ENCODE measurements around the gene RGS10. TPM values are rescaled to one million over a fixed set of nuclear protein-coding genes. Genes with fewer than 3 reads are reported as not detected.
A peak's percentile ranks its signal among the peaks of the same experiment; 100 is the strongest.

RGS10 gene
- 10 to 100 TPM; 31.4 to 41.6 (median 36.1) TPM for total RNA-seq

- peak in 1 of 2 donors; percentile 55 for TF ChIP-seq POLR2AphosphoS5 (IDR thresholded peaks at IDR 0.05)
- no peak for TF ChIP-seq EP300 (IDR thresholded peaks at IDR 0.05)
- TF ChIP-seq POLR2A (IDR thresholded peaks at IDR 0.05; ENCODE audit: low read depth) = peak; percentile 33
- TF ChIP-seq CTCF (IDR thresholded peaks at IDR 0.05) = no peak
- Histone ChIP-seq H3K27me3 (peaks cover 0 to under 1% (median 0%) of the 10 kb centered on the region in 4 donors), H3K4me3 (peak within 1 kb of the TSS; percentile 80 to 88 (median 80)), H3K27ac (replicated peaks in 1 of 4) (peak within 1 kb of the TSS; percentile 77 to 88 (median 81)), H3K36me3 (no peaks in the 10 kb centered on the region), H3K9me3 (no peaks in the 10 kb centered on the region), H3K4me1 (peaks cover 13 to 74% (median 71%) of the 10 kb centered on the region in 4 donors)
- WGBS = under 1% methylated on average over 48 of the region's 76 CpGs
- DNase-seq (ENCODE audit: extremely low spot score) = no peak
- intact Hi-C loops (cut with DNase I) = no loop called here
Observed at GRCh38 chr10:119542357-119542987, at the start of gene RGS10. RGS10 (minus strand) TSS chr10:119542719; CDS start chr10:119542638, 81 bp downstream.

GRCh38 chr10:119588071-119588470 lies 45.6 kb upstream of the RGS10 start:
- no peak overlapping the region for H3K27ac ChIP-seq (replicated peaks in 1 of 4)
- H3K9me3 ChIP-seq = no peaks in the 10 kb centered on the region
- no peak for TF ChIP-seq POLR2AphosphoS5 (IDR thresholded peaks at IDR 0.05)
- no peak for TF ChIP-seq EP300 (IDR thresholded peaks at IDR 0.05)
- no peak for TF ChIP-seq POLR2A (IDR thresholded peaks at IDR 0.05; ENCODE audit: low read depth)
- no peak for TF ChIP-seq CTCF (IDR thresholded peaks at IDR 0.05)
- intact Hi-C loops (cut with DNase I) = no loop called here
- DNase-seq (ENCODE audit: extremely low spot score) = no peak
- H3K4me3 ChIP-seq = no peak overlapping the region
- H3K4me1 ChIP-seq = peaks cover 24 to 31% (median 28%) of the 10 kb centered on the region in 4 donors
- WGBS = 98% methylated on average over 4 of the region's 4 CpGs
- peaks cover 7 to 54% (median 33%) of the 10 kb centered on the region in 4 donors for H3K36me3 ChIP-seq
- H3K27me3 ChIP-seq = no peaks in the 10 kb centered on the region

- Histone ChIP-seq H3K4me1 (peaks cover 7 to 21% (median 20%) of the 10 kb centered on the region in 4 donors), H3K36me3 (peaks cover 32 to 75% (median 48%) of the 10 kb centered on the region in 4 donors), H3K4me3 (no peak overlapping the region), H3K27ac (replicated peaks in 1 of 4) (no peak overlapping the region), H3K27me3 (no peaks in the 10 kb centered on the region), H3K9me3 (no peaks in the 10 kb centered on the region)
- intact Hi-C loops (cut with DNase I) = no loop called here
- TF ChIP-seq POLR2AphosphoS5 (IDR thresholded peaks at IDR 0.05) (no peak), EP300 (IDR thresholded peaks at IDR 0.05) (no peak), CTCF (IDR thresholded peaks at IDR 0.05) (no peak), POLR2A (IDR thresholded peaks at IDR 0.05; ENCODE audit: low read depth) (no peak)
- no peak for DNase-seq (ENCODE audit: extremely low spot score)
- WGBS = 99% methylated on average over 3 of the region's 3 CpGs
Observed at GRCh38 chr10:119578355-119578754, 35.8 kb upstream of the RGS10 start.

GRCh38 chr10:119575991-119576390 lies 33.5 kb upstream of the RGS10 start:
- H3K27ac ChIP-seq (replicated peaks in 1 of 4) = no peak overlapping the region
- no peaks in the 10 kb centered on the region for H3K9me3 ChIP-seq
- H3K4me3 ChIP-seq = no peak overlapping the region
- no peak for TF ChIP-seq CTCF (IDR thresholded peaks at IDR 0.05)
- TF ChIP-seq POLR2A (IDR thresholded peaks at IDR 0.05; ENCODE audit: low read depth) = no peak
- no peak for TF ChIP-seq POLR2AphosphoS5 (IDR thresholded peaks at IDR 0.05)
- no peaks in the 10 kb centered on the region for H3K4me1 ChIP-seq
- no peak for DNase-seq (ENCODE audit: extremely low spot score)
- H3K27me3 ChIP-seq = no peaks in the 10 kb centered on the region
- intact Hi-C loops (cut with DNase I) = no loop called here
- peaks cover 40 to 76% (median 58%) of the 10 kb centered on the region in 4 donors for H3K36me3 ChIP-seq

All from esophagus muscularis mucosa (tissue), 4 donors.